Neural progenitor cell (in vitro differentiated cells): ENCODE data around the gene DNAJA4. TPM values are rescaled to one million over a fixed set of nuclear protein-coding genes. Genes with fewer than 3 reads are reported as not detected.

ENCODE experiments used
- DNase-seq: peaks from one replicate; pipeline ENCODE4 v3.0.0-alpha.2; 2016; ENCODE audit warnings: low spot score
- H2AFZ ChIP-seq: fragments of 200-600 bp; sonication (generic); replicated peaks from 2 replicates; pipeline ENCODE4 v1.6.1; 2016; ENCODE audit warnings: antibody characterized with exemption
- H3F3A ChIP-seq: fragments of 200-600 bp; sonication (generic); 2 replicates; pipeline ENCODE4 v1.6.1; 2016; ENCODE audit warnings: antibody characterized with exemption, low read depth
- H3K27ac ChIP-seq: fragments of 200-600 bp; sonication (generic); 2 replicates; pipeline ENCODE4 v1.5.1; 2016; ENCODE audit warnings: mild to moderate bottlenecking
- H3K27me3 ChIP-seq: fragments of 200-600 bp; sonication (generic); 2 replicates; pipeline ENCODE4 v1.6.1; 2016; ENCODE audit warnings: mild to moderate bottlenecking, moderate library complexity
- H3K36me3 ChIP-seq: fragments of 200-600 bp; sonication (generic); 2 replicates; pipeline ENCODE4 v1.5.1; 2016
- H3K4me1 ChIP-seq: fragments of 200-600 bp; sonication (generic); 2 replicates; pipeline ENCODE4 v1.6.1; 2016; ENCODE audit warnings: mixed run types
- H3K4me2 ChIP-seq: fragments of 200-600 bp; sonication (generic); 2 replicates; pipeline ENCODE4 v1.6.1; 2016
- H3K4me3 ChIP-seq: fragments of 200-600 bp; sonication (generic); 2 replicates; pipeline ENCODE4 v1.5.1; 2016
- H3K79me2 ChIP-seq: fragments of 200-600 bp; sonication (generic); 2 replicates; pipeline ENCODE4 v1.6.1; 2016; ENCODE audit warnings: low read depth
- H3K9ac ChIP-seq: fragments of 200-600 bp; sonication (generic); 2 replicates; pipeline ENCODE4 v1.6.1; 2016
- H3K9me3 ChIP-seq: fragments of 200-600 bp; sonication (generic); 2 replicates; pipeline ENCODE4 v1.5.1; 2016; ENCODE audit warnings: low read depth
- H4K20me1 ChIP-seq: fragments of 200-600 bp; sonication (generic); 2 replicates; pipeline ENCODE4 v1.6.1; 2016; ENCODE audit warnings: low read depth
- H3K27ac Mint-ChIP-seq: 3 replicates; pipeline ENCODE4 v1.8.0; 2021; ENCODE audit warnings: mixed read lengths
- H3K27me3 Mint-ChIP-seq: 2 replicates; pipeline ENCODE4 v1.8.0; 2022; ENCODE audit warnings: low read depth, mild to moderate bottlenecking, inconsistent platforms, moderate library complexity, mixed read lengths; ENCODE audit not compliant: insufficient read depth
- H3K36me3 Mint-ChIP-seq: 3 replicates; pipeline ENCODE4 v1.8.0; 2021; ENCODE audit warnings: mixed read lengths
- H3K4me1 Mint-ChIP-seq: 3 replicates; pipeline ENCODE4 v1.8.0; 2021; ENCODE audit warnings: mixed read lengths
- H3K4me3 Mint-ChIP-seq: 3 replicates; pipeline ENCODE4 v1.8.0; 2021; ENCODE audit warnings: mild to moderate bottlenecking, moderate library complexity, mixed read lengths
- H3K9me3 Mint-ChIP-seq: 3 replicates; pipeline ENCODE4 v1.8.0; 2020; ENCODE audit warnings: mixed read lengths
- CTCF ChIP-seq: fragments of 200-600 bp; sonication (generic); IDR thresholded peaks from 2 replicates; pipeline ENCODE4 v1.5.1; 2017; ENCODE audit warnings: antibody characterized with exemption, mild to moderate bottlenecking
- EZH2 ChIP-seq: fragments of 200-600 bp; sonication (generic); IDR thresholded peaks from 2 replicates; pipeline ENCODE4 v1.6.1; 2017; ENCODE audit warnings: antibody characterized with exemption, mild to moderate bottlenecking, moderate library complexity
- EZH2phosphoT487 ChIP-seq: fragments of 200-600 bp; sonication (generic); IDR thresholded peaks from 2 replicates; pipeline ENCODE4 v1.6.1; 2017; ENCODE audit warnings: antibody characterized with exemption
- small RNA-seq: library from RNA; depleted of rRNA; stranded (forward); fragments of <200 nt; gene quantifications from one replicate; pipeline ENCODE3, GENCODE V24; 2015
- total RNA-seq: library from RNA; depleted of rRNA; stranded (reverse); fragments of >200 nt; gene quantifications from 2 replicates; pipeline ENCODE4 v1.2.3, GENCODE V29; 2015; ENCODE audit warnings: low replicate concordance

Gene DNAJA4
- total RNA-seq, 1 donor from 2014 or later: not detected

- H3K4me2 ChIP-seq: no peak overlapping the region
- no peak overlapping the region for H3K27ac ChIP-seq
- H3K9me3 Mint-ChIP-seq: no peaks in the 10 kb centered on the region
- H3K4me3 Mint-ChIP-seq: no peak overlapping the region
- H3K36me3 ChIP-seq: no peaks in the 10 kb centered on the region
- TF ChIP-seq EZH2 (no peak), CTCF (no peak), EZH2phosphoT487 (no peak)
- H2AFZ ChIP-seq: no peak overlapping the region
- peaks cover 40% of the 10 kb centered on the region for H3F3A ChIP-seq
- no peaks in the 10 kb centered on the region for H3K9me3 ChIP-seq
- H3K4me1 ChIP-seq: peaks cover 29% of the 10 kb centered on the region
- H3K9ac ChIP-seq: no peak overlapping the region
- H3K27ac Mint-ChIP-seq: no peak overlapping the region
- DNase-seq: no peak
- no peaks in the 10 kb centered on the region for H3K36me3 Mint-ChIP-seq
- H3K4me1 Mint-ChIP-seq: peaks cover 38% of the 10 kb centered on the region
- peaks cover 8% of the 10 kb centered on the region for H3K27me3 Mint-ChIP-seq
- no peaks in the 10 kb centered on the region for H3K27me3 ChIP-seq
- no peak overlapping the region for H3K4me3 ChIP-seq
- no peaks in the 10 kb centered on the region for H4K20me1 ChIP-seq
- H3K79me2 ChIP-seq: no peaks in the 10 kb centered on the region
These were observed 65.3 kb downstream of the DNAJA4 start for GRCh38 chr15:78329625-78330024.

Small RNA genes lying within 50 kb of the gene (small RNA-seq; reads per million reads assigned to genes)
- gene AC090607.5: not detected

Other genes starting within 250 kb of the DNAJA4 start
- 11.7 and 18.6 TPM in 2 replicates for gene TBC1D2B, start 186.9 kb upstream of the DNAJA4 start, total RNA-seq
- gene SH2D7, start 172.0 kb upstream of the DNAJA4 start, total RNA-seq: not detected in 2 replicates
- 40.6 and 52.0 TPM in 2 replicates for gene CIB2, start 133.1 kb upstream of the DNAJA4 start, total RNA-seq
- gene IDH3A, start 115.2 kb upstream of the DNAJA4 start, total RNA-seq: 16.0 and 19.3 TPM in 2 replicates
- gene ACSBG1, start 30.0 kb upstream of the DNAJA4 start, total RNA-seq: 0.11 and 0.22 TPM in 2 replicates
- gene SKIC8, start 35.0 kb downstream of the DNAJA4 start, total RNA-seq: 76.0 and 78.4 TPM in 2 replicates
- gene CRABP1, start 75.8 kb downstream of the DNAJA4 start, total RNA-seq: 320 and 454 TPM in 2 replicates
- 55.7 and 87.7 TPM in 2 replicates for gene IREB2, start 173.7 kb downstream of the DNAJA4 start, total RNA-seq
- gene HYKK, start 243.0 kb downstream of the DNAJA4 start, total RNA-seq: 2.0 and 10.2 TPM in 2 replicates